CD4-positive, alpha-beta T cell treated with Interleukin-6 for 4 hours (primary cell): ENCODE results near the gene TPRG1.

Experiments used
- DNase-seq: peaks from one replicate; pipeline ENCODE4 v3.0.0-alpha.2; 2020; ENCODE audit warnings: mixed read lengths

Gene TPRG1

DNA sequence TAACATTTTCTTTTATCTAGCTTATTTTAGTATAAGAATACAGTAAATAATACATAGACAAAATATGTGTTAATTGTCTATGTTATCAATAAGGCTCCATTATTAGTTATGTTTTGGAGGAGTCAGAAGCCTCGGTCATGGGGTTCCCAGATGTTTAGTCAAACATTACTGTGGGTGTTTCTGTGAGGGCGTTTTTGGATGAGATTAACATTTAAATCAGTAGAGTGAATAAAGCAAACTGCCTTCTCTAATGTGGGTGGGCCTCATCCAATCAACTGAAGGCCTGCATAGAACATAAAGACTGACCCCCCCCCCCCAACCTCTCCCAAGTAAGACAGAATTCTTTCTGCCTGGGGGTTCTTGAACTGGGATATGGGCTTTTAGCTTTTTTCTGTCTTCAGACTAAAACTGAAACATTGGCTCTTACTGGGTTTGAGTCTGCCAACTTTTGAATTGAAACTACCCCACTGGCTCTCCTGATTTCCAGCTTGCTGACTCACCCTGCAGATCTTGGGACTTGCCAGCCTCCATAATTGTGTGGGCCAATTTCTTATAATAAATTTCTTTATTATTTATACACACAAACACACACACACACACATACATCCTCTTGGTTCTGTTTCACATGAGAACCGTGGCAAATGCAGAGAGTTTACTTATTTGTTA lies 192.0 kb downstream of the TPRG1 start:
- DNase-seq, result no peak

DNA sequence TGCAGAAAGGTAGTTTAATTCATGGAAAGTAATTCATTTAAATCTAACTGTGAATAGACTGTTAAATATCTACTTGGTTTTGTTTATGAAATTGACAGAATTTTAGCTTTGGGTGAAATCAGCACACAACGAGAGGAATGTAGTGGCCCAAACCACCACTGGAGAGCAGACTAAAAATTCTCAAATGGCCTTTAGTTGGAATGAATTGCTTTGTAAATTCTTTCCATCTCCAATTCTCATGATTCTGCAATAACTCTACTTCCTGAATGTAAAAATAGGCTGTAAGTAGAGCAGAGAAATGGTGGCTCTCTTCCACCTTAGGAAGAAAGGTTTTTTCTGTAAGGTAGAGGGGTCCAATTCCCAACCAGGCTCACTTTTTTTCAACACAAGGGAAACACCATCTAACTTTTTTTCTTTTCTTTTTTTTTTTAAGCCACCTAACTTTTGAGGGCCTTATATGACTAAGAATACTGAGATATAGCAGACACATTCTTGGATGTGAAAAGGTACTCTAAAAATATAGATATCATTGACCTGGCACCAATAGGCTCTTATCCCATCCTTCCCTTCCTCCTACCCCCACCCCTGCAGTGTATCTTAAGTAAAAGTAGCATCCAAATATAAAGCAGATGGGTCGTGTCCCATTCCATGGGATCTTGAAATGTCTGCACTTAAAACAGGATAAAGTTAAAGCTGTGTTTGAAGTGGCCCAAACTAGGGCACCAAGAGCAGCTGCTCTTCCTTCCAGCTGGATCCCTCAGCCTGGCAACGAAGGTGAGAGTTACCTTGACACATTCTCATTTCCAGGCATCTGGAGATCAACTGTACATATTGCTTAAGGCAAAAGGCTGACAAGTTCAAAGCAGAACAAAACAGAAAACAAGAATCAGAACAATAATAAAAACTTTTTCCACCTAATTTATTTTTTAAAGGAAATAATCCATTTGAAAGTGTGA lies 194.1 kb downstream of the TPRG1 start:
- no peak for DNase-seq

DNA sequence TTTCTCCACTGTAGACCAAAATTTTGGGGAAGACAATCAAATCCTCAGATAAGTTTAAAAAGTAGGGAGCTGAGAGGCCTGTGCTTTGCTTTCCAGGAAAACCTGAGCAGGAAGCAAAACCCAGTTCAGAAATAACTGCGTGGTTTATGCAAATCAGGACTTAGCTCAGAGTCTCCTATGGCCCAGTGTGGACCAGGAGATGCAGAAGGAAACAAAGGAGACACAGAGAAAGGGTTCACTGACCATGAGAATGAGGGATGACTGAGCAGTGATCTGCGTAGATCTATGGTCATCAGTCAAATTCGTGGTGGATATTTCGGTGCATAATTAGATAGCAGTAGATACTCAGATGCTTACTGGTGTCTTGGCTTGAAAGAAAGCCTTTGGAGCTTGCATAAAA lies 196.6 kb downstream of the TPRG1 start:
- DNase-seq, result no peak

DNA sequence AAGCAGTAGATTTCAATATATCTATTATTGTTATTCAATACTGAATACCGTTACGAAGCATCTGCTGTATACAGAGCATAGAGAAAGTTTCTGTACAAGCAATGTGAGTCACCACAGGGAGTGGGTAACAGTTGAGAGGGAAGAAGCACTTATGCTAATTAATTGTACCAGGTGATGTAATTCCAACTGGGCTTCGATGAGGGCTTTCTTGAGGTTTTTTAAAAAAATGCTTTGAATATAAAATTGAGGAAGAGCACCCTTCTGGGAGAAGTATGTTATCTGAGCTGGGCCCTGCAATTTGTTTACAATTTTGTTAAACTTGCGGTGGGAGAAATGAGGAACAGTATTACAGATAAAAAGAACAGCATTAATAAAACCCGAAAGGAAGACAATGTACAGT lies 197.9 kb downstream of the TPRG1 start:
- no peak for DNase-seq

DNA sequence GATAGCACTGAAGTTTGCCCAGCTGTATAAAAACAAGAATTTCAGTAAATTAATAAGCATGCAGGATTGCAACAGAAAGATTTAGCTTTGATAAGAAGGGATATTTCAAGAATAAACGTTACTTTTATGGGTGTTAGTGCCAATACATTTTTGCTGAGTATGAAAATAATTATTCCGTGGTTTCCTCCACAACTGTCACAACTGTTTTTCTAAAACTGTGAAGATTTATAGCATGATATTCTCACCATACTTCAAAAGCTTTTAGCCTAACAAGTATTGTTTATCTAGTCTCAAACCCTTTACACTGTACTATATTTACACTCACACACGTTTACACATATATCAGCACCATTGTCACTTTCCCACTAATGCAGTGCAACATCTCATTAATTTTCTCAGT lies 200.5 kb downstream of the TPRG1 start:
- no peak for DNase-seq
